Muscle of back (tissue), 13 donors: ENCODE data around the gene TKFC. TPM values are rescaled to one million over a fixed set of nuclear protein-coding genes. Genes with fewer than 3 reads are reported as not detected.

Experiments
- DNase-seq, 3 donors: peaks; one replicate each; pipeline versions ENCODE4 v3.0.0 to v3.0.0-alpha.2; 2013
- long read RNA-seq, 9 donors: transcript quantifications; one replicate each; lab custom pipeline, GENCODE V29; 2026
- polyA plus RNA-seq, 10 donors: library from polyadenylated mRNA; unstranded; fragments of 120-200 nt; gene quantifications; one replicate each; pipeline ENCODE4 v1.2.1, GENCODE V29; 2013; ENCODE audit not compliant: insufficient read length in 10 of 10

TKFC gene
- 10 to 100 TPM; 12.4 to 21.5 (median 18.5) TPM for polyA plus RNA-seq
- long read RNA-seq, donor 1 = 0 reads
- long read RNA-seq, donor 2, full-length matches to known transcripts = 1 of 42 reads
- long read RNA-seq, donor 2, partial matches to known transcripts = 22 of 42 reads
- long read RNA-seq, donor 2, other reads (novel, unspliced or antisense) = 19 of 42 reads
- long read RNA-seq, donor 3 = 0 reads
- long read RNA-seq, donor 4 = 0 reads
- long read RNA-seq, donor 5, full-length matches to known transcripts = 2 of 2 reads
- long read RNA-seq, donor 5, partial matches to known transcripts = 0 of 2 reads
- long read RNA-seq, donor 5, other reads (novel, unspliced or antisense) = 0 of 2 reads
- long read RNA-seq, donor 6 = 0 reads
- long read RNA-seq, donor 7, full-length matches to known transcripts = 2 of 2 reads
- long read RNA-seq, donor 7, partial matches to known transcripts = 0 of 2 reads
- long read RNA-seq, donor 7, other reads (novel, unspliced or antisense) = 0 of 2 reads
- long read RNA-seq, donor 8 = 0 reads
- long read RNA-seq, donor 9, full-length matches to known transcripts = 1 of 1 reads
- long read RNA-seq, donor 9, partial matches to known transcripts = 0 of 1 reads
- long read RNA-seq, donor 9, other reads (novel, unspliced or antisense) = 0 of 1 reads

GRCh38 chr11:61332797-61333549 is at the start of gene TKFC, which contains the start of gene DDB1:
TKFC (plus strand) TSS chr11:61333228; CDS start chr11:61334729, 1,501 bp downstream.
DDB1 (minus strand) TSS chr11:61333105; CDS start chr11:61332968, 137 bp downstream.
- peak; percentile 95 to 98 (median 95) for DNase-seq

- DNase-seq = no peak
These were observed 49.4 kb upstream of the TKFC start for GRCh38 chr11:61283613-61284012.

- no peak for DNase-seq
These were observed 45.6 kb upstream of the TKFC start for GRCh38 chr11:61287338-61287977.

- DNase-seq = no peak
These were observed 41.9 kb upstream of the TKFC start for GRCh38 chr11:61290905-61291690.

GRCh38 chr11:61292356-61292755 is 40.7 kb upstream of the TKFC start:
- DNase-seq = no peak

GRCh38 chr11:61293867-61294716 is 38.9 kb upstream of the TKFC start:
- DNase-seq = peak; percentile 55 to 89 (median 66)

- DNase-seq = peak; percentile 54 to 87 (median 55)
These were observed 38.1 kb upstream of the TKFC start, which contains the start of gene VWCE for GRCh38 chr11:61294717-61295595. VWCE (minus strand) TSS chr11:61295316; CDS start chr11:61295037, 279 bp downstream.

- peak; percentile 15 to 52 (median 16) for DNase-seq
These were observed 37.5 kb upstream of the TKFC start for GRCh38 chr11:61295596-61295926.

- DNase-seq = no peak
These were observed 35.7 kb upstream of the TKFC start for GRCh38 chr11:61297341-61297740.

GRCh38 chr11:61297746-61298145 is 35.3 kb upstream of the TKFC start:
- DNase-seq = peak; percentile 61 to 86 (median 78)

GRCh38 chr11:61298663-61299244 is 34.3 kb upstream of the TKFC start:
- DNase-seq = no peak

- DNase-seq = no peak
These were observed 30.5 kb upstream of the TKFC start for GRCh38 chr11:61302550-61302949.

- DNase-seq = no peak
These were observed 29.3 kb upstream of the TKFC start for GRCh38 chr11:61303725-61304124.

- no peak for DNase-seq
These were observed 27.6 kb upstream of the TKFC start for GRCh38 chr11:61305417-61305816.

GRCh38 chr11:61306221-61306620 is 26.8 kb upstream of the TKFC start:
- DNase-seq = no peak

- no peak for DNase-seq
These were observed 25.7 kb upstream of the TKFC start for GRCh38 chr11:61307354-61307753.

- no peak for DNase-seq
These were observed 23.9 kb upstream of the TKFC start for GRCh38 chr11:61309141-61309540.

GRCh38 chr11:61309739-61310138 is 23.3 kb upstream of the TKFC start:
- no peak for DNase-seq

- no peak for DNase-seq
These were observed 22.3 kb upstream of the TKFC start for GRCh38 chr11:61310749-61311148.
